GM19238 (cell line): ENCODE results near the gene ARID1B.
"Not testable (repeated sequence)": the region's sequence is repeated elsewhere in the genome, so short reads cannot be mapped to it uniquely, and the experiment has no call there.

ENCODE experiments used
- DNase-seq: peaks from one replicate; pipeline ENCODE4 v3.0.0; 2011; ENCODE audit warnings: low spot score; ENCODE audit not compliant: insufficient read length

Gene ARID1B

DNA sequence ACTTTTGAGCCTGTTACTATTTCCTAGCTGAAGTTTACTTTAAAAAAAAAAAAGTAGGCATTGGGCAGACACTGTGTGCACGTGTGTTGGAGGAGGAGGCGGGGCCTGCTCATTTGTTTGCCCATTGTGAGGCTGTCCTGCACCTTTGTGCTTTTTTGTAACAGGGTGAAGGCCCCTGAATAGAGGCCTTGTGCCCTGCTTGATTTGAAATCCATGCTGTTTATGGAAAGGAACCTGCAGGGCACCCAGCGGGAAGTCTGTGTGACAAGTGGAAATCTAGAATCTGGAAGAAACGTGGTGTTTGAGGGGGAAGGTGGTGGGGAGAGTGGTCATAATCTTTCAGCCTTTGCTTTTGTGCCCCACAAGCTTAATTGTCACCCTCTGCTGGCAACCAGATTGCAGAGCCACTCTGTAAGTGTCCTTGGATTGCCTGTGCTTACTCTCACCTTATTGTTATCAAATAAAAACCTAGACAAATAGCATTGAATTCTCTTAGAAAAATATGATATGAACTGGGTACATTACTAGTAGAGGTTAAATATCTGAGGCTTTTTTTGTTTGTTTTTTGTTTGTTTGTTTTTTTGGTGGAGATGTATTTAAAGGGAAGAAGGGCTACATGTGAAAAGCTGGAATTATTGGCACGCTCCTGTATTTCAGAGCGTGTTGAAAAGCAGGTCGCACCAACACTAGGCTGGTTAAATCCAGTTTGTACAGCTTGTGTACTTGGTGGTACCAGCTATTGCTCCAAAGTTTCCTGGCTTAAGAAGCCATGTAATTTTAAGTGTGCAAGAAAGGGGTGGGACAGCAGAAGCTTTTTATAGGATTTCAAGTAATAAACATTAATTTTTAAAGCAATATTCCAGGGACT, 156.3 kb downstream of the ARID1B start:
- no peak for DNase-seq

DNA sequence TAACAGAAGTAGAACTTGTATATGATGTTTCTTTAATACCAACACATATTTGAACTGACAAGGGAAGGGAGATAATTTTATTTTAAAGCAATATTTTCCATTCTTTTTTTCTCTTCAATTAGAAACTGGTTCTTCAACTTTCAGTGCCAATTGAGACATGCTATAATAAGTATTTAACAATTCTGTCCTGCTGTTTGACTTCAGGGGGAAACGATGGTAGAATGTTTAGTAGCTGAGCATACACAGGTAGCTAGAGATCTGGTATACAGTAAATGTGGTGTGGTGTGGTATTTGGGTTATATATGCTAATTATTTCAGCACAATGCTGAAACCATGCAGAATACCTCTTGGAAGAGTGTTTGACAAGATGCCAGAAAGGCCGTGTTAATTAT, 156.9 kb downstream of the ARID1B start:
- no peak for DNase-seq

DNA sequence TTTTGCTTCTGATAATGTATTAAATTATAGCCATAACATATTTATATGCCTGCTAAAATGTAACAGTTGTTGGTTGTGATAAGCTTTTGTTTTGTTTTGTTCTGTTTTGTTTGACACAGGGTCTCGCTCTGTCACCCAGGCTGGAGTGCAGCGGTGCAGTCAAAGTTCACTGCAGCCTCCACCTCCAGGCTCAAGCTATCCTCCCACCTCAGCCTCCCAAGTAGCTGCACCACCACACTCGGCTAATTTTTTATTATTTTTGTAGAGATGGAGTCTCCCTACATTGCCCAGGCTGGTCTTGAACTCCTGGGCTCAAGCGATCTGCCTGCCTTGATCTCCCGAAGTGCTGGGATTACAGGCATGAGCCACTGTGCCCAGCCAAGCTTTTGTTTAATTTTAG, 157.8 kb downstream of the ARID1B start:
- no peak for DNase-seq

DNA sequence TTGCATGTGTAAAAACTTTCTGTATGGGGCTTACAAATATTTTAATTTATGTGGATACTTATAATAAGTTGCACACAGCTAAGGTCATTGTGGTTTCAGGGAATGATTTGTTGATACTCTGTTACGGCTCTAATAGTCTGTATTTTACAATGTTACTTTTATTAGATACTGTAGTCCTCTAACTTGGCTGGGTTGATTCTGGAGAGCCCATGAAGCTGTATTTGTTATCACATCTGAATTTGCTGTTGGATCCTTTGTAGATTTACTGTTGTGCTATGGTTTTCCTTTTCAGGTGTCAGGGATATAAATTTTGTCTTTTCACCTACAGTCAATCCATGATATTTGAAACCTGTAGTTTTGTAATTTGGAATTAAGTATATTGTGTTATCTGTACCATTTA, 161.0 kb downstream of the ARID1B start:
- DNase-seq, result no peak

DNA sequence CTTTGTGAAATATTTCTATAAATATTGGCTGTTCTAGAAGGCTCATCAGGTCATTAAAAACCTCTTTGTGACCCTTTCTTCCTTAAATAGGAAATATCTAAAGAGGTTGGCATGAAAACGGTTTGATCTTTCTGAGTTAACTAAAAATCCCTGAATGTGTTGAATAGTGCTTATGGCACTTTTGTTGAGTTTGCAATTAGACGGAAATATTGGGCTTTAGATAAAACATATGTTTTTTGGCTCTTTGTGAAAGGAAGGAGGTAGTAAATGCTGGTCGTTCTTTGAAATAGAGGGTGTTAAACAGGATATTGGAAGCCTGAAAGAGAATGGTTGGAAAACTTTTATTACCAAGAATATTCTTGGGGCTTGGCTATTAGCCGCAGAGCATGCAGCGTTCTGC, 163.0 kb downstream of the ARID1B start:
- DNase-seq, result no peak

DNA sequence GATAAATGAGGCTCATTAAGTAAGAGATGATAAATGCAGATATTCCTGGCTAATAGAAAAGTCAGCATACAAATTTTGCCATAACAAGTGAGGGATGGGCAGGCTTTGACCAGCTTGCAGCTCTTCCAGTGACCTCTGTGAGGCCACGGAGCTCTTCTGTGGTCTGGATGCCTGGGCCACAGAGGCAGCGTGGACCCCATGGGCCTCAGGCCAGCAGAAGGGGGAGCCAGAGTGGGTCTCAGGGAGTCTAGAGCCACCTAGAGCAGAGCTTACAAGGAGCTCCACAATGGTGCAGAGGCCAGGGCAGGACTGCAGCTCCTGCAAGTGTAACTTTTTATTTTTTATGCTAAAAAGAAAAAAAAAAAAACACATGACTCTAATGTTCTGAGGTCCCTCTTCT, 165.1 kb downstream of the ARID1B start:
- DNase-seq, result no peak

DNA sequence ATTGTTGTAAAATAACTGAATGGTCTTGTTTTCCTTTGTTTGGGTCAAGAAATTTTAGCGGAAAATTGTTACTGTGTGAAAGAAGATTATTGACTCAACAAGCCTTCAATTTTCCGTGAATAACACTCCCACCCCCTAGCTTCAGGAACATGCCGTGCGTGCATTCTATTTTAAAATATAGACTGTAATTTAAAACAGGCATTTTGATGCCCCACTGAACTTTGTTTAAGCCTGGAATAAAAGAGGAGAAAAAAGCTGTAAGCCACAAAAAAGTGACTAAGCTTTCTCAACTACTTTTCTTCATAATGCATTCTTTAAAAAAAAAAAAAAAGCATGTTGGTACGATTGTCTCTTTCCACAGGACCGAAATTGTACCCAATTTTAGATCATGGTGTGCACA, 166.0 kb downstream of the ARID1B start:
- DNase-seq, result no peak

DNA sequence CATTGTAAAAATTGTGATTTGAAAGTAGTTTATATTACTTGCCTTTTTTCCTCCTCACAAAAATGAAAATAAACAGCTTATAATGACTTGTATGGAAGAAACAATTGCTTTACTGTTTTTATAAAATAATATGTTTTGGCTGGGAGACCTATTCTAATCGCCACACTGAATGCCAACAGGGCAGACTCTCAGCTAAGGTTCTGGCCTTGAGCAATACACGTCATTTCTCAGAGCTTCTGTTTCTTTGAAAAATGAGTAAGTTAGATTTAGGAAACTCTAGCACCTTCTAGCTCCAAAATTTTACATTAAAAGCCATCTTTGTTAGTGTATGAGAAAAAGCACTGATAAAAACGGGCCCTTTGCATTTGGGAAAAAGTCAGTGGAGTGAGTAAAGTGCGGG, 166.6 kb downstream of the ARID1B start:
- no peak for DNase-seq

DNA sequence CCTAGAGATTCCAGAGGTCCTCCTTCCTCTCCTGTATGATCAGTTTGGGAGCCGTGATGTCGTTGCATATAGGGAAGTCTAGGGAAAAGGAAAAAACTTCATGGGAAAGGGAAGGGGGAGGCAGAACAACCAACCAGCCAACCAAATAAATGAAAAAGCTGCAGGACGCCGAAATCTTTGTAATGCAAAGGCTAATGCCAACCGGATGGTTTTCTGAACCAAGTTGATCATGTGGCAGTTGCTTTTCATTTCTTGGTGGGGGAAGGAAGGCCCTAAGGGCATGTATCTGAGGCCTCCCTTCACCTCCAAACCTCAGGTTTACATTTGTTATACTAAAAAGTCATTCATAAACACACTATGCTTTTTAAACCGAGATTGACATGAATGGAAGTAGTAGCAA, 167.2 kb downstream of the ARID1B start:
- DNase-seq, result no peak

DNA sequence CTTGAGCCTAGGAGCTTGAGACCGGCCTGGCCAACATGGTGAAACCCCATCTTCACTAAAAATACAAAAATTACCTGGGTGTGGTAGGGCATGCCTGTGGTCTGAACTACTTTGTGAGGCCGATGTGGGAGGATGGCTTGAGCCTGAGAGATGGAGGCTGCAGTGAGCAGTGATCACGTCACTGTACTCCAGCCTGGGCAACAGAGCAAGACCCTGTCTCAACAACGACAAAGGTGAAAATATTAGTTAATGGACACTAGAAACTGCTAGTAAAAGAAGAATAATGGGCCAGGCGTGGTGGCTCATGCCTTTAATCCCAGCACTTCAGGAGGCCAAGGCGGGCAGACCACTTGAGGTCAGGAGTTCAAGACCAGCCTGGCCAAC, 168.6 kb downstream of the ARID1B start:
- not testable (repeated sequence) for DNase-seq

DNA sequence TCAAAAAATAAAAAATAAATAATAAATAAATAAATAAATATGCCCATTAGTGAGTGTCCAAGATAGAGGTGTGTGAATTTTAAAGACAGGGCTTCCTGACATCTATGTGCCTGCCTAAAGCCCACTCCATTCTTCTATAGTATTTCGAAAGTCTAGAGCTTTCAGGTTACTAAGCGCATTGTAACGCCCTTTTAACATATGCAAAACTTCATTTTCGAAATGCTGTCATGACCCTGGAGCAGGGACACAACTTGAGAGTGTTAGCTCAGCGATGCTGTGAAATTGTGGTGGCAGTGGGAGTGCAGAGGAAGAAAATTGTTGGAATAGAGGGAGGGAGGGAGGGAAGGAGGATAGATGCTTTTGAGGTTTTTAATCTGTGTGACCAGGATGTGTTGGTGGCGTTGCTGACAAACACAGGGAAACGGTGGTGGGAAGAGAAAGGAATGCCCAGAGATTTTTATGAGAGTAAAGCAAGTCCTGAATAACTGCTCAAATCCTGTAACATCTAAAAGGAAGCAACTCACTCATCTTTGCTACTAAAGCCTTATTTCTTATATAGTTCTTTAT, 169.3 kb downstream of the ARID1B start:
- no peak for DNase-seq

DNA sequence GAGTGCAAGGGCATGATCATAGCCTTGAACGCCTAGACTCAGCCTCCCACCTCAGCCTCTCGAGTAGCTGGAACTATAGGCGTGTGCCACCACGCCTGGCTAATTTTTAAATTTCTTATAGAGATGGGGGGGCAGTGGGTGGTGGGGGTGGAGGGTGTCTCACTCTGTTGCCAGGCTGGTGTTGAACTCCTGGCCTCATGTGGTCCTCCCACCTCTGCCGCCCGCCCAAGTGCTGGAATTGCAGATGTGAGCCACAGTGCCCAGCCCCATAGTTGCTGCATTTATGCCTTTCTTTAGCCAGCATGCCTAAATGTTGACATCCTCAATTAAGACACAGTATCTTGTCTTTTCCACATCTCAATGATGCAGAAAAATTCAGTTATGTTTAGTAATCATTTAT, 171.1 kb downstream of the ARID1B start:
- DNase-seq, result no peak

DNA sequence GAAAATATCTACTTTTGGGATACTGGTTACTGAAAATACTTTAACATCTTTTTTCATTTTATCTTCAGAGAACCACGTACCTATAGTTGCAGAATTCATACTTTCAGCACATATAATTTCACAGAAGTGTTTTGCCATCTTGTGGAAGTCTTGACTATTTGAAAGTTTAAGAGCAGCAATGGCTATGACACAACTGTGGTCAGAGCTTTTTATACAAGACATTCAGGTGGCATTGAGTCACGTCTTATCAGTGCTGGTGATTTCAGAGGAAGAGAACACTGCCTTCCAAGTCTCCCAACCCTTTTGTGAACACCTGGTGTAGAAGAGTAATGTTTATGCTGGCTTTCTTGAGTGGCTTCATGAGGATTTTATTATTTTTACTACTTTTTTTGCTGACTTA, 171.6 kb downstream of the ARID1B start:
- no peak for DNase-seq

DNA sequence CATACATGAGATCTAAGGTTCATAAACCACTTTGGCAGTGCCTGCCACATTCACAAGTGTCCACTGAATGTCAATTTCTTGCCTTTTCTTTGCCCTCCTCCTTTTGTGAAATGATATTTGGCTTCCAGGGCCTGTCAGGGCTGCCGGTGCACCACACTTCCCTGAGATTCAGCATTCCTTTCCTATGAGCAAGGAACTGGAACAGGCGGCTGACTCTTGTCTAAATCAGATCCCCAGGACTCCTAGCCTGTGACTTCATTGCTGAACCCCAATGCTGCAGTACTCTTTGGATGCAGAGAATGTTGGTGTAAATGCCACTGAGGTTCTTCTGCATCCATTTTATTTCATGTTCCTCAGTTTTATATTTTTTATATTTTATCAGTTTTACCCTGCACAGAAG, 172.2 kb downstream of the ARID1B start:
- no peak for DNase-seq

DNA sequence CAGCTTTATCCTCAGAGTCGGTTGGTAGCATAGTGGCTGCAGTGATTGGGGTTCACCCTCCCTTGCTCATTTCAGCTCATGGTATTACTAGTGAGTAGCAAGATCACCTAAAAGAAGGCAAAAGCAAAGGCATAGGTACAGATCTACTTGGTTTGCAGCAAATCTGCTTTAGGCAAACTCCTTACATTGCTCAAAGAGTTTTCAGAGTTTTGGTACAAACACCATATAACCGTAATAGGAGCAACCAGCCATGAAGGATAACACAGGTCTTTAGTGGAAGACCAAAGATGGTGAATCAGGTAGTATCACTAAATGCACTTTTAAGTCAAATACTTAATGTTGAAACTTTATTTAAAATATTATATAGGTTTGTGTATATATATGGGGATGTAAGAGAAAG, 172.9 kb downstream of the ARID1B start:
- no peak for DNase-seq

DNA sequence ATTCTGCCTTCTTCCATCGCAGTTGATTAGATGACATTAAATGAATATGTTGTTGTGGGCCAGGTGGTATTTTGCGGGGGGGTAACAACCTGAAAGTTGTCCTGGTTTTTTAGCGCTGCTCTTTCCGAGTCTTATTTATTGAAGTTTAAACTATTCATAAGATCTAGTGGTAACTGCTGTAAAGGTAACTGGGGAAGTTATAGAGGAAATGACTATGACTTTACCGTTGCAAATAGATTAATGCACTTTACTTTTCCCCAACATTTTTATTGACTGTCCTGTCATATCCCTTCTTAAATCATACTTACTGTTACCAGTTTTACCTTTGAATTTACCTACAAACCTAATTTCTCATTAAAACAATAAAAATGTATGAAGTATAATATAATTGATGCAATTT, 173.4 kb downstream of the ARID1B start:
- no peak for DNase-seq

DNA sequence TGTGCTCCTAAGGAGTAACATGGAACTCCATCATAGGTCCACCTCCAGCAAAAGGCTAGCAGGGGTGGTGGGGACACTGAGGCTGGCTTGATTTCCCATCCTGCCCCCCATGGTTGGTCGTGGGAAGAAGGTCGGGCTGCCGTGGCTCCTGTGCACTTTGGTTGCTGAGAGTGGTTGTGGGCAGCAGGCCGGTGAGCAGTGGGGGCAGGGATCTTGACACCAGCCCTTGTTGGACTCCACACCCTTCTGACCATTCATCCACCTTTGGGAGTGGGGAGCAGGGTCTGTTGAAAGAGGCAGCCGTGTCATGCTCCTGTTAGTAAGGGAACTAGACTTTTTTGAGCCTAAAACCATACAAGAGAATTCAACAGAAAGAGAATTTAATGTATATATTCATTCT, 175.2 kb downstream of the ARID1B start:
- DNase-seq, result no peak

DNA sequence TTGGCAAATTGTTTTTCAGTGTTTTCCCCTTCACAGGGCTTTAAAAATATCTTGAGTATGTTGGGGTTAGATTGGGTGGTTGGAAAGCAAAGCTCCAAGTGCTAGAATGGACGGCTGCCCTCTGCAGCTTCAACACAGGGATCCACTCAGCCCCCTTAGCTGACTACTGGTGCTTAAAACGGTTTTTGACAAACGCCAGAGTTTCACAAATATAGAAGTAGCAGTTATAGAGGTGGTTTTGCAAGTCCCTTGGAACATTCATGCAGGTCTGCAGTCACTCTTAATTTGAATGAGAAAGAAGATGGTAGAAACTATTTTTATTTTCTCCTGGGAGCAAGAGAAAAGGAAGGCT, 175.9 kb downstream of the ARID1B start:
- DNase-seq, result no peak

DNA sequence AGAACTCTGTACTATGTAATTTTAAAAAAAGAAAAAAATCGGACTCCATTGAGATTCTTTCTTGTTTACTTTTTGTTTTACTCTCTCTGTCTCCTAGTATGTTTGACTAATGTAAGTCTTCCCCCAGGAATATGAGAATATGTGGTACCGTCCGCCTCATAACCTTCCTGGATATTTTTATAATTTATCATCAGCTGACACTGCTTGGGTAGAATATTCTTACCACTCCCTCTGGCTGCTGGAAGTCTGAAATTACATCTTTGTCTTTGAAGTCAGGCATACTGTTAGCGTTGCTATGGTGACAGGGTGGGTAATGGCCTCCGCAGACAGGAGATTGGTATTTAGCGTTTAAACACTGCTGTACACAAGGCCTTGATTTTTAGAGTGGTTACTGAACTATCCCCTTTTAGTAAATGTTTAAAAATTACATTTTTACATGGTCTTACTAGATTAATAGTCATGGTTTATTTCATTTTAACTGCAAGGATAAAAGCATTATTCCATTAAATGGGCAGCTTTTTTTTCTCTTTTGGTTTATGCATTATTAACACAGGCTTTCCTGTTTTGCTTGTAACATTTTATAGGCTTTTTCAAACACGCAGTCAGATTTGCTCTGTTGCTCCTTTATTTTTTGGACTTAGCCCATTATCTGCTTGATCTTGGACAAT, 176.4 kb downstream of the ARID1B start:
- no peak for DNase-seq

DNA sequence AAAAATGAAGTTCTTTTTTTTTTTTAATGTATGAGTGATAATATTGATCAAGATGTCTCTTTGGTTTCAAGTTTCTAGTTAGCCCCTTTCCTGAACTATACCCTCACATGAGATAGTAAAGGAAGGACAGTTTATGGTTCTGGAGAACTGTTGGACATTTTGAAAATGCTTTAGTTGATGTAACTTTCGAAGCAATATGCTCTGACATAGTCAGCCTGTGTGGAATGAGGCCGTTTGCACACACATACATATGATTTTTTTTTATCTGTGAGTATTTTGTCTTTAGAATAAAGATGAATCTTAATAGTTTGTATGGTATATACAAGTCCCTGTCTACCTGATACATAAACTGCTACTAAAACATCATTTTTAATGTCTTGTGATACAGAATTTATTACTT, 177.0 kb downstream of the ARID1B start:
- DNase-seq, result no peak

DNA sequence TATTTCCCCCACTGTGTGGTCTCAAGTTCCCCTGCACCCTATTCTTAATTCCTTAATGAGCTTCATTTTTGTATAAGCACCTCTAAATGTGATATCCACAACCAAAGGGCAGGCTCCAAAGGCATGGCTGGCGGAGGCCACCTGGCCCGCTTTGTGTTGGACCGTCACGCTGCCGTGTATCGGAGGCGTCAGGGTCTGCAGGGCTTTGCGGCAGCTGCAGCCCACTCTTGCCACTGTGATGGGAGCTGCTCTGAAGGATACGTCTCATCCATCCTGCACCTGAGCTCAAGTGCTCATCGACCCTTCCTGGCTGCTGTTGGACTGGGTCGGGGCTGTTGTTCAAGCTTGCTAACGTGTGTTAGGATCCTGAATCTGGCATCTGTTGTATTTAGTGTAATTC, 177.6 kb downstream of the ARID1B start:
- DNase-seq, result no peak

DNA sequence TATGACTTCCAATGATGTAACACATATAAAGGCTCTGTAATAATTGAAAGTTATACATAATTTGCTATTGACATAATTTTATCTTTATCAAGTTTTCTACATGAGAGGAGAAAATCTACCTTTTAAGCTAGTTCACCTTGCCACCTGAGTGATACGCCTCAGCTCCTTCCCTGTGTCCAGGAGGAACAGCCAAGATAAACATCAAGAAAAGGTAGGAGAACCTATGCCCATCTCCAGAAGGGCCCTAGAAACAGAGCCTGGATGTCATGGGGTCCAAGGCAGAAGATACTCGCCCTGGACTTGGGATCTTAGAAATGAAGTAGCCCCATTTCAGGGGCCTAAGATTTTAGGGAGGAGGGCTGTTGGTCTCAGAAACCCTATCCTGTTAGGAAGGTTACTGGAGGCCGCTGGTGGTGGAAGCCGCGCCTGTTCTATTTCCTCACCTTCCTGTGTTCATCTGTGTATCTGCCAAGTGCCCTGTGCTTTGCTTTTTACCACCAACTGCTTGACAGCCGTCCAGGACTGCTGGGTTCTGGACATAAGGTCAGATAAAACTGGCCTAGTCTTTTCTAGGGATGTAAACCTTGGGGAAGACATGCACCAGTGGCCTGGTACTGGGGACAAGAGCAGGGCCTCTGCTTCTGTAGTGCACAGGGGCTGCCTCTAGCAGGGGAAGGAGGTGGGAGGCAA, 178.5 kb downstream of the ARID1B start:
- no peak for DNase-seq
